ENCODE data around the gene TEC.

TEC gene

GRCh38 chr4:48093991-48094416, 175.6 kb downstream of the TEC start:
- Histone ChIP-seq H3K27ac (ENCODE audit: low read depth, low read length) (no peak overlapping the region), H3K36me3 (ENCODE audit: control insufficient read depth, insufficient read depth, low read length) (no peaks in the 10 kb centered on the region), H3K4me3 (ENCODE audit: low read length) (no peak overlapping the region), H3K27me3 (ENCODE audit: control insufficient read depth, insufficient read depth, low read length) (no peaks in the 10 kb centered on the region), H3K4me1 (ENCODE audit: control insufficient read depth, insufficient read depth, low read length) (no peaks in the 10 kb centered on the region), H3K9ac (ENCODE audit: low read length) (no peak overlapping the region)

GRCh38 chr4:48090621-48091020, 179.0 kb downstream of the TEC start:
- no peaks in the 10 kb centered on the region for H3K27me3 ChIP-seq (ENCODE audit: control insufficient read depth, insufficient read depth, low read length)
- no peak overlapping the region for H3K9ac ChIP-seq (ENCODE audit: low read length)
- no peak overlapping the region for H3K4me3 ChIP-seq (ENCODE audit: low read length)
- no peaks in the 10 kb centered on the region for H3K4me1 ChIP-seq (ENCODE audit: control insufficient read depth, insufficient read depth, low read length)
- no peaks in the 10 kb centered on the region for H3K36me3 ChIP-seq (ENCODE audit: control insufficient read depth, insufficient read depth, low read length)
- no peak overlapping the region for H3K27ac ChIP-seq (ENCODE audit: low read depth, low read length)

- Histone ChIP-seq H3K27me3 (ENCODE audit: control insufficient read depth, insufficient read depth, low read length) (no peaks in the 10 kb centered on the region), H3K9ac (ENCODE audit: low read length) (no peak overlapping the region), H3K36me3 (ENCODE audit: control insufficient read depth, insufficient read depth, low read length) (no peaks in the 10 kb centered on the region), H3K4me3 (ENCODE audit: low read length) (no peak overlapping the region), H3K4me1 (ENCODE audit: control insufficient read depth, insufficient read depth, low read length) (no peaks in the 10 kb centered on the region), H3K27ac (ENCODE audit: low read depth, low read length) (no peak overlapping the region)
Measured at GRCh38 chr4:48085821-48086589, 183.6 kb downstream of the TEC start.
